Endothelial cell (in vitro differentiated cells): ENCODE measurements around the gene ARHGEF9. TPM values are rescaled to one million over a fixed set of nuclear protein-coding genes. Genes with fewer than 3 reads are reported as not detected.
"Not testable (repeated sequence)": the region's sequence is repeated elsewhere in the genome, so short reads cannot be mapped to it uniquely, and the experiment has no call there.

Experiments used
- DNase-seq: peaks from one replicate; pipeline ENCODE4 v3.0.0; 2021; ENCODE audit warnings: low spot score
- H3K27ac Mint-ChIP-seq: one replicate; pipeline ENCODE4 v1.8.0; 2021; ENCODE audit warnings: mixed read lengths, inconsistent platforms; ENCODE audit not compliant: unreplicated experiment
- H3K27me3 Mint-ChIP-seq: one replicate; pipeline ENCODE4 v1.8.0; 2021; ENCODE audit warnings: mild to moderate bottlenecking, moderate library complexity, mixed read lengths, inconsistent platforms; ENCODE audit not compliant: unreplicated experiment
- H3K36me3 Mint-ChIP-seq: one replicate; pipeline ENCODE4 v1.8.0; 2021; ENCODE audit warnings: mild to moderate bottlenecking, low read depth, mixed read lengths, inconsistent platforms; ENCODE audit not compliant: unreplicated experiment
- H3K4me1 Mint-ChIP-seq: one replicate; pipeline ENCODE4 v1.8.0; 2021; ENCODE audit warnings: mild to moderate bottlenecking, mixed read lengths, inconsistent platforms; ENCODE audit not compliant: unreplicated experiment
- H3K4me3 Mint-ChIP-seq: one replicate; pipeline ENCODE4 v1.8.0; 2021; ENCODE audit warnings: mild to moderate bottlenecking, mixed read lengths, inconsistent platforms; ENCODE audit not compliant: unreplicated experiment
- H3K9me3 Mint-ChIP-seq: one replicate; pipeline ENCODE4 v1.8.0; 2021; ENCODE audit warnings: mixed read lengths, inconsistent platforms; ENCODE audit not compliant: unreplicated experiment
- long read RNA-seq: library from polyadenylated mRNA; unstranded; transcript quantifications from one replicate; pipeline ENCODE4 v2.0.0, GENCODE V29; 2020; ENCODE audit not compliant: unreplicated experiment
- total RNA-seq: library from RNA; stranded (reverse); fragmentation: NEBNext Ultra II Directional; extraction: Animal tissue kit (Norgen Biotek cat#: 25700); gene quantifications from one replicate; pipeline ENCODE4 v1.2.1, GENCODE V29; 2021; ENCODE audit not compliant: unreplicated experiment
- TF ChIP-seq, protein P1 (sequence below): fragments of 200-600 bp; sonication (generic); IDR thresholded peaks from one replicate; pipeline ENCODE4 v1.5.0; 2021; ENCODE audit warnings: antibody characterized with exemption; ENCODE audit not compliant: unreplicated experiment

The ARHGEF9 gene
- total RNA-seq = 14.3 TPM
- long read RNA-seq, partial matches to known transcripts = 1 of 5 reads
- long read RNA-seq, other reads (novel, unspliced or antisense) = 4 of 5 reads

DNA sequence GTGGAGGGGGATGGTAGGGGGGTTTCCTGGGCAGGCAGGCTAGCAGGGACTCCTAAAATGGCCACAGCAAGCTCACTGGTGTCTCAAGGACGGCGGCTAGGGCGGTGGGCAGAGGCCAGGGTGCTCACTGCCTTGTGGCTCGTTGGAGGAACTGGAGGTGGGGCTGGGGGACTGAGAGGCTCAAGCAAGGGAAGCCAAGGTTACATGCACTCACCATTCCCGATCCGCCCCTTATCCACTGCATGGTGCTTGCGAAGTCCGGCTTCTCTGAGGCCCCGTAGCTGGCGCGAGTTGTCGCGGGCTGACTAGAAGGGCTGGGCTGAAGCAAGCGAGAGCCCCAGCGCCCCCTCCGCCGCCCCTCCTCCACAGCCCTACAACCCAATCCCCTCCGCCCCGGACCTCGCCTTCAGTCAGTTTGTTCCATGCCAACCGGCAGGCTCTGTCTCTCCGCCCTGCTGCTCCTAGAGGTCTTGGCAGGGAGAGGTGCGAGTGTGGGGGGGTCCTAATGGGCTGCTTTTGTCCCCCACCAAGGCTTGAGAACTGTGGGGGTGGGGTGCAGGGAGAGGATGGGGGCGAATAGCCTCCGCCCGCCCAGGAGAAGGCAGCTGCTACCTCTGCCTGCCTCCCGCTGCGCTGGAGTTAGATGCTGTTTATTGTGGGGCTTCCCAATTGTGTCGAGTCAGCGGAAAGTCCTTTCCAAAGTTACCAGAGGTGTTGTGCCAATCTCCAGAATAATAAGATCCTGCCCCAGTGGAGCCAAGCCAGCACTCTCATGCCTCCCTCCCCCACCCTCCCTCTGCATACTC lies at the start of gene ARHGEF9:
TSS of gene ARHGEF9 (minus strand) at position 313 of the 806 bp plus-strand sequence. CDS start at position 244, 69 bp downstream.
- H3K27ac Mint-ChIP-seq = no peak within 1 kb of the TSS
- H3K4me1 Mint-ChIP-seq = peaks cover 2% of the 10 kb centered on the region
- H3K27me3 Mint-ChIP-seq = no peaks in the 10 kb centered on the region
- H3K36me3 Mint-ChIP-seq = no peaks in the 10 kb centered on the region
- TF ChIP-seq, protein P1, sequence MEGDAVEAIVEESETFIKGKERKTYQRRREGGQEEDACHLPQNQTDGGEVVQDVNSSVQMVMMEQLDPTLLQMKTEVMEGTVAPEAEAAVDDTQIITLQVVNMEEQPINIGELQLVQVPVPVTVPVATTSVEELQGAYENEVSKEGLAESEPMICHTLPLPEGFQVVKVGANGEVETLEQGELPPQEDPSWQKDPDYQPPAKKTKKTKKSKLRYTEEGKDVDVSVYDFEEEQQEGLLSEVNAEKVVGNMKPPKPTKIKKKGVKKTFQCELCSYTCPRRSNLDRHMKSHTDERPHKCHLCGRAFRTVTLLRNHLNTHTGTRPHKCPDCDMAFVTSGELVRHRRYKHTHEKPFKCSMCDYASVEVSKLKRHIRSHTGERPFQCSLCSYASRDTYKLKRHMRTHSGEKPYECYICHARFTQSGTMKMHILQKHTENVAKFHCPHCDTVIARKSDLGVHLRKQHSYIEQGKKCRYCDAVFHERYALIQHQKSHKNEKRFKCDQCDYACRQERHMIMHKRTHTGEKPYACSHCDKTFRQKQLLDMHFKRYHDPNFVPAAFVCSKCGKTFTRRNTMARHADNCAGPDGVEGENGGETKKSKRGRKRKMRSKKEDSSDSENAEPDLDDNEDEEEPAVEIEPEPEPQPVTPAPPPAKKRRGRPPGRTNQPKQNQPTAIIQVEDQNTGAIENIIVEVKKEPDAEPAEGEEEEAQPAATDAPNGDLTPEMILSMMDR = no peak
- H3K9me3 Mint-ChIP-seq = no peaks in the 10 kb centered on the region
- peak within 1 kb of the TSS; percentile 71 for H3K4me3 Mint-ChIP-seq
- peak; percentile 34 for DNase-seq

DNA sequence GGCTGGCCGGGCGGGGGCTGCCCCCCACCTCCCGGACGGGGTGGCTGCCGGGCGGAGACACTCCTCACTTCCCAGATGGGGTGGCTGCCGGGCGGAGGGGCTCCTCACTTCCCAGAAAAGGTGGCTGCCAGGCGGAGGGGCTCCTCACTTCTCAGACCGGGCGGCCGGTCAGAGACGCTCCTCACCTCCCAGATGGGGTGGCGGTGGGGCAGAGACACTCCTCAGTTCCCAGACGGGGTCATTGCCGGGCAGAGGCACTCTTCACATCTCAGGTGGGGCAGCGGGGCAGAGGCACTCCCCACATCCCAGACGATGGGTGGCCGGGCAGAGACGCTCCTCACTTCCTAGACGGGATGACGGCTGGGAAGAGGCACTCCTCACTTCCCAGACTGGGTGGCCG lies 40.4 kb upstream of the ARHGEF9 start:
- not testable (repeated sequence) for H3K27ac Mint-ChIP-seq, H3K4me3 Mint-ChIP-seq, H3K36me3 Mint-ChIP-seq, DNase-seq, H3K27me3 Mint-ChIP-seq, H3K9me3 Mint-ChIP-seq, H3K4me1 Mint-ChIP-seq

DNA sequence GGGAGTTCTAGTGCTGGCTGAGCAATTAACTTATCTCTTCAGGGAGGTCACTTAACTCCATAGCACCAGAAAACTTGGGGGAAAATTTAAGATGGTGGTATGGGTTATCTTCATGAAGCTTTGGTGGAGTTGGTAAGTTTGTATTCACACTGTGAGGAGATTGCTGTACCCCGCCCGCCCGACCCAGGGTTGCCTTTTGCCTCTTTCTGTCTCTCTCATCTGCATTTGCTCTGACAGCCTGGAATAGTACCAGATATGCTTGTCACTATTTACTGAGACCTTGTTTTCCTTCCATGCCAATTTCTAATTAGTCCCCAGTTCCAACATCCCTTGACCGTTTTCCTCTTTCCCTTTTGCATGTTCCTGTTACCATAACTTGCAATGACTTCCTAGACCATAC lies 33.1 kb upstream of the ARHGEF9 start:
- DNase-seq = no peak
- H3K27me3 Mint-ChIP-seq = peaks cover 2% of the 10 kb centered on the region
- no peaks in the 10 kb centered on the region for H3K4me1 Mint-ChIP-seq
- no peaks in the 10 kb centered on the region for H3K36me3 Mint-ChIP-seq
- H3K27ac Mint-ChIP-seq = no peak overlapping the region
- TF ChIP-seq, protein P1 = no peak
- H3K9me3 Mint-ChIP-seq = no peaks in the 10 kb centered on the region
- H3K4me3 Mint-ChIP-seq = no peak overlapping the region

DNA sequence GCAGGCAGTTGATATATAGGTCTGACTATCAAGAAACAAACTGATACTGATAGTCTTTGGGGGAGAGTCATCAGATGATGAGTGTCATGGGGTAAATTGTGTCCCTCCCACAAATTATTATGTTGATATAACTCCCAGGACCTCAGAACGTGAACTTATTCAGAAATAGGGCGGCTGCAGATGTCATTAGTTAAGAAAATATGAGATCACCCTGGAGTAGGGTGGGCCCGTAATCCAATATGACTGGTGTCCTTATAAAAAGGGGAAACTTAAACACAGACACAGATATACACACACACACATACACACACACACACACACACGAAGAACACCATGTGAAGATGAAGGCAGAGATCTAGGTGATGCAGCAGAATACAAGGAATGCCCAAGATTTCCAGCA lies 32.7 kb upstream of the ARHGEF9 start:
- H3K9me3 Mint-ChIP-seq = no peaks in the 10 kb centered on the region
- no peak for DNase-seq
- peaks cover 2% of the 10 kb centered on the region for H3K27me3 Mint-ChIP-seq
- no peaks in the 10 kb centered on the region for H3K36me3 Mint-ChIP-seq
- no peaks in the 10 kb centered on the region for H3K4me1 Mint-ChIP-seq
- no peak overlapping the region for H3K27ac Mint-ChIP-seq
- TF ChIP-seq, protein P1 = no peak
- H3K4me3 Mint-ChIP-seq = no peak overlapping the region

DNA sequence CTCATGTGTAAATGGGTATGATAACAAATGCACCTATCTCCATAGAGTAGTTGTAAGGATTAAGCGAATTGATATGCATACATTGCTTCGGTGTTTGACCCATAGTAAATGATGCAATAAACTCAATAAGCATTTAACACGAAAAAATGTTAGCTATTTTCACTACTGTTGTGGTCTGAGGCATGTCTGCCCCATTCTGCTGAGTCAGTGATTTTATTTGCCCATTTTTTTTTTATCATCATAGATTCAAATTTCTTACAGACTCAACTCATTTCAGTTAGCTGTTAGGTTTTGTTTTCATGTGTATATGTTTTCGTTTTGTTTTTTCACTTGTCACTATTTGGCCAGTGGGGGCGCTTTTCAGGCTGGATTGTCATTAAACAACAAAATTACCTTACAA lies 27.8 kb upstream of the ARHGEF9 start:
- Mint-ChIP-seq H3K36me3 (no peaks in the 10 kb centered on the region), H3K9me3 (no peaks in the 10 kb centered on the region), H3K27me3 (peaks cover 2% of the 10 kb centered on the region), H3K4me3 (no peak overlapping the region), H3K27ac (no peak overlapping the region), H3K4me1 (no peaks in the 10 kb centered on the region)
- no peak for DNase-seq
- TF ChIP-seq, protein P1 = no peak
